ENCODE results near the gene MOB3A. TPM values are rescaled to one million over a fixed set of nuclear protein-coding genes. Genes with fewer than 3 reads are reported as not detected.

The MOB3A gene
- total and polyA plus RNA-seq, 9 of the 15 experiments (the other 6 are each of a cell fraction or from before 2014, with no cell fraction given) = 1.1 to 24.1 (median 6.0) TPM

DNA sequence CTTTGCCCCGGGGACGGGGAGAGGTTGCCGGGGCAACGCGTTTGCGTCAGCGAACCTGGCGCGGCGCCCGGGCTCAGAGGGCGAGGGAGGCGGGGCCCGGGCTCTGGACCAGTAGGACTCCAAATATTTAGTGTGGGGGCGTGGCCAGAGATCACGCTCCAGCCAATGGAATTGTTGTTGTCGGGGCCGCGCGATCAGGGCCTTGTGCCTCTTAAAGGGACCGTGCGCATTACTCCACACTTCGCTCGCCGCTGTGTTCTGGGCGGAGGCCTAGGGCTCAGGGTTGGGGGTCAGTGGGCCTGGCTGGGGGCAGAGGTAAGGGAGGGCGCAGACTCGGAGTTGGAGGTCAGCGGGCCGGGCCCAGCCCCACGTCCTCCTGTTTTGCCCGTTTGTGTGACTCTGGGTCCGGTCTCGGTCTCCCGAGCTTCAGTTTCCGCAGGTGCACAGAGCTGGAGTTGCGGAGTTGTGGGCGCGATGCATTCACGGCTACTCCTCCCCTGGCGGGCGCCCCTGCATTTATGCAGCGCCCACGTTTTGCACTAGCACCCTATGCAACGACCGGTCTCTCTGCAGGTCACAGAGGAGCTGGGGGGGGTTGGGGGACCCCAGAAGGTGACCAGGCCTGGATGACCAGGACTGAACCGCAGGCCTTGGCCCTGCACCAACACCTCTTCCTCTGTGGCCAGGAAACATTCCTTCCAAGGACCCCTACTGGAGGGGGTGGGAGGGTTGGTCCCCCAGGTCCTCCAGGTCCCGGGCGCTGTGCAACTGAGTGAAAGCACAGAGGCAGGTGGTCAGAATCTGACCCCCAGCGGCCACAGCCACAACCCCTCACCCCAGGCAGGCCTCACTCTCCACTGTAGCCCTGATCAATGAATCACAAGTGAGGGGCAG lies 34.4 kb downstream of the MOB3A start (continued):
- TF ChIP-seq, protein P1, sequence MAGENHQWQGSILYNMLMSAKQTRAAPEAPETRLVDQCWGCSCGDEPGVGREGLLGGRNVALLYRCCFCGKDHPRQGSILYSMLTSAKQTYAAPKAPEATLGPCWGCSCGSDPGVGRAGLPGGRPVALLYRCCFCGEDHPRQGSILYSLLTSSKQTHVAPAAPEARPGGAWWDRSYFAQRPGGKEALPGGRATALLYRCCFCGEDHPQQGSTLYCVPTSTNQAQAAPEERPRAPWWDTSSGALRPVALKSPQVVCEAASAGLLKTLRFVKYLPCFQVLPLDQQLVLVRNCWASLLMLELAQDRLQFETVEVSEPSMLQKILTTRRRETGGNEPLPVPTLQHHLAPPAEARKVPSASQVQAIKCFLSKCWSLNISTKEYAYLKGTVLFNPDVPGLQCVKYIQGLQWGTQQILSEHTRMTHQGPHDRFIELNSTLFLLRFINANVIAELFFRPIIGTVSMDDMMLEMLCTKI (IDR thresholded peaks at IDR 0.05; ENCODE audit: partially characterized antibody) = no peak
- TF ChIP-seq PHB (CRISPR knock-in tag; IDR thresholded peaks at IDR 0.05) (0 out of 2 replicates have a peak, but pooled peaks have one; percentile 54), FOXJ2 (tag; IDR thresholded peaks at IDR 0.05) (no peak; the same call in 1 of the 2 replicates), BDP1 (IDR thresholded peaks at IDR 0.05; ENCODE audit: insufficient read depth, insufficient read length) (no peak), CBFB (CRISPR knock-in tag; IDR thresholded peaks at IDR 0.05) (no peak; the same call in 1 of the 2 replicates), ATF1 (CRISPR knock-in tag; IDR thresholded peaks at IDR 0.05) (no peak), ATF1 (tag; IDR thresholded peaks at IDR 0.05) (peak; percentile 93), POLR2AphosphoS5 (IDR thresholded peaks at IDR 0.05; ENCODE audit: control insufficient read depth, insufficient read depth, low read depth, low read length) (peak; percentile 62; the same call in 1 of the 2 replicates), RBBP5 (IDR thresholded peaks at IDR 0.05; ENCODE audit: borderline replicate concordance, insufficient read depth, low read length, poor library complexity, severe bottlenecking) (peak; percentile 48), KLF10 (CRISPR knock-in tag; IDR thresholded peaks at IDR 0.05) (no peak)
- TF ChIP-seq, protein P2, sequence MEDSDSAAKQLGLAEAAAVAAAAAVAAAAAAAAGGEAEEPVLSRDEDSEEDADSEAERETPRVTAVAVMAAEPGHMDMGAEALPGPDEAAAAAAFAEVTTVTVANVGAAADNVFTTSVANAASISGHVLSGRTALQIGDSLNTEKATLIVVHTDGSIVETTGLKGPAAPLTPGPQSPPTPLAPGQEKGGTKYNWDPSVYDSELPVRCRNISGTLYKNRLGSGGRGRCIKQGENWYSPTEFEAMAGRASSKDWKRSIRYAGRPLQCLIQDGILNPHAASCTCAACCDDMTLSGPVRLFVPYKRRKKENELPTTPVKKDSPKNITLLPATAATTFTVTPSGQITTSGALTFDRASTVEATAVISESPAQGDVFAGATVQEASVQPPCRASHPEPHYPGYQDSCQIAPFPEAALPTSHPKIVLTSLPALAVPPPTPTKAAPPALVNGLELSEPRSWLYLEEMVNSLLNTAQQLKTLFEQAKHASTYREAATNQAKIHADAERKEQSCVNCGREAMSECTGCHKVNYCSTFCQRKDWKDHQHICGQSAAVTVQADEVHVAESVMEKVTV (CRISPR knock-in tag; IDR thresholded peaks at IDR 0.05) = 0 out of 2 replicates have a peak, but pooled peaks have one; percentile 56
- TF ChIP-seq, protein P3, sequence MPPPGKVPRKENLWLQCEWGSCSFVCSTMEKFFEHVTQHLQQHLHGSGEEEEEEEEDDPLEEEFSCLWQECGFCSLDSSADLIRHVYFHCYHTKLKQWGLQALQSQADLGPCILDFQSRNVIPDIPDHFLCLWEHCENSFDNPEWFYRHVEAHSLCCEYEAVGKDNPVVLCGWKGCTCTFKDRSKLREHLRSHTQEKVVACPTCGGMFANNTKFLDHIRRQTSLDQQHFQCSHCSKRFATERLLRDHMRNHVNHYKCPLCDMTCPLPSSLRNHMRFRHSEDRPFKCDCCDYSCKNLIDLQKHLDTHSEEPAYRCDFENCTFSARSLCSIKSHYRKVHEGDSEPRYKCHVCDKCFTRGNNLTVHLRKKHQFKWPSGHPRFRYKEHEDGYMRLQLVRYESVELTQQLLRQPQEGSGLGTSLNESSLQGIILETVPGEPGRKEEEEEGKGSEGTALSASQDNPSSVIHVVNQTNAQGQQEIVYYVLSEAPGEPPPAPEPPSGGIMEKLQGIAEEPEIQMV (tag; conservative IDR thresholded peaks at IDR 0.05; ENCODE audit: low read depth) = no peak
- TF ChIP-seq, protein P4, sequence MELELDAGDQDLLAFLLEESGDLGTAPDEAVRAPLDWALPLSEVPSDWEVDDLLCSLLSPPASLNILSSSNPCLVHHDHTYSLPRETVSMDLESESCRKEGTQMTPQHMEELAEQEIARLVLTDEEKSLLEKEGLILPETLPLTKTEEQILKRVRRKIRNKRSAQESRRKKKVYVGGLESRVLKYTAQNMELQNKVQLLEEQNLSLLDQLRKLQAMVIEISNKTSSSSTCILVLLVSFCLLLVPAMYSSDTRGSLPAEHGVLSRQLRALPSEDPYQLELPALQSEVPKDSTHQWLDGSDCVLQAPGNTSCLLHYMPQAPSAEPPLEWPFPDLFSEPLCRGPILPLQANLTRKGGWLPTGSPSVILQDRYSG (tag; conservative IDR thresholded peaks at IDR 0.05; ENCODE audit: low read depth) = no peak
- TF ChIP-seq, protein P5, sequence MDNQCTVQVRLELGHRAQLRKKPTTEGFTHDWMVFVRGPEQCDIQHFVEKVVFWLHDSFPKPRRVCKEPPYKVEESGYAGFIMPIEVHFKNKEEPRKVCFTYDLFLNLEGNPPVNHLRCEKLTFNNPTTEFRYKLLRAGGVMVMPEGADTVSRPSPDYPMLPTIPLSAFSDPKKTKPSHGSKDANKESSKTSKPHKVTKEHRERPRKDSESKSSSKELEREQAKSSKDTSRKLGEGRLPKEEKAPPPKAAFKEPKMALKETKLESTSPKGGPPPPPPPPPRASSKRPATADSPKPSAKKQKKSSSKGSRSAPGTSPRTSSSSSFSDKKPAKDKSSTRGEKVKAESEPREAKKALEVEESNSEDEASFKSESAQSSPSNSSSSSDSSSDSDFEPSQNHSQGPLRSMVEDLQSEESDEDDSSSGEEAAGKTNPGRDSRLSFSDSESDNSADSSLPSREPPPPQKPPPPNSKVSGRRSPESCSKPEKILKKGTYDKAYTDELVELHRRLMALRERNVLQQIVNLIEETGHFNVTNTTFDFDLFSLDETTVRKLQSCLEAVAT (IDR thresholded peaks at IDR 0.05) = peak in 1 of 2 experiments; percentile 60; a peak in 1 of 4 replicates
- TF ChIP-seq, protein P6, sequence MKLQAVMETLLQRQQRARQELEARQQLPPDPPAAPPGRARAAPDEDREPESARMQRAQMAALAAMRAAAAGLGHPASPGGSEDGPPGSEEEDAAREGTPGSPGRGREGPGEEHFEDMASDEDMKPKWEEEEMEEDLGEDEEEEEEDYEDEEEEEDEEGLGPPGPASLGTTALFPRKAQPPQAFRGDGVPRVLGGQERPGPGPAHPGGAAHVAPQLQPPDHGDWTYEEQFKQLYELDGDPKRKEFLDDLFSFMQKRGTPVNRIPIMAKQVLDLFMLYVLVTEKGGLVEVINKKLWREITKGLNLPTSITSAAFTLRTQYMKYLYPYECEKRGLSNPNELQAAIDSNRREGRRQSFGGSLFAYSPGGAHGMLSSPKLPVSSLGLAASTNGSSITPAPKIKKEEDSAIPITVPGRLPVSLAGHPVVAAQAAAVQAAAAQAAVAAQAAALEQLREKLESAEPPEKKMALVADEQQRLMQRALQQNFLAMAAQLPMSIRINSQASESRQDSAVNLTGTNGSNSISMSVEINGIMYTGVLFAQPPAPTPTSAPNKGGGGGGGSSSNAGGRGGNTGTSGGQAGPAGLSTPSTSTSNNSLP (IDR thresholded peaks at IDR 0.05; ENCODE audit: borderline replicate concordance, low read depth, low read length) = no peak
- TF ChIP-seq, protein P7, sequence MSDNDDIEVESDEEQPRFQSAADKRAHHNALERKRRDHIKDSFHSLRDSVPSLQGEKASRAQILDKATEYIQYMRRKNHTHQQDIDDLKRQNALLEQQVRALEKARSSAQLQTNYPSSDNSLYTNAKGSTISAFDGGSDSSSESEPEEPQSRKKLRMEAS (CRISPR knock-in tag; IDR thresholded peaks at IDR 0.05) = peak; percentile 71

Data from K562 (cell line).